MM.1S (cell line): Measurements from ENCODE around the gene TAF5L.

Experiments
- DNase-seq: peaks from one replicate; pipeline ENCODE4 v3.0.0-alpha.2; 2015
- H2AFZ ChIP-seq: fragments of 300-600 bp; sonication (generic); 2 replicates; pipeline ENCODE4 v1.6.0; 2016; ENCODE audit warnings: antibody characterized with exemption, low read length
- H3F3A ChIP-seq: fragments of 300-600 bp; sonication (generic); 2 replicates; pipeline ENCODE4 v1.6.1; 2016; ENCODE audit warnings: mild to moderate bottlenecking, antibody characterized with exemption, low read length, moderate library complexity, mixed read lengths; ENCODE audit not compliant: insufficient read depth
- H3K27ac ChIP-seq: fragments of 300-600 bp; sonication (generic); 2 replicates; pipeline ENCODE4 v1.5.1; 2016; ENCODE audit warnings: mild to moderate bottlenecking, low read length
- H3K27me3 ChIP-seq: fragments of 300-600 bp; sonication (generic); replicated peaks from 2 replicates; pipeline ENCODE4 v1.6.0; 2016; ENCODE audit warnings: low read length; ENCODE audit not compliant: insufficient read depth
- H3K36me3 ChIP-seq: fragments of 300-600 bp; sonication (generic); replicated peaks from 2 replicates; pipeline ENCODE4 v1.6.1; 2016; ENCODE audit warnings: mild to moderate bottlenecking, low read length, mixed read lengths; ENCODE audit not compliant: insufficient read depth
- H3K4me1 ChIP-seq: fragments of 300-600 bp; sonication (generic); 2 replicates; pipeline ENCODE4 v1.6.1; 2016; ENCODE audit warnings: low read length, mixed read lengths
- H3K4me2 ChIP-seq: fragments of 300-600 bp; sonication (generic); 2 replicates; pipeline ENCODE4 v1.6.0; 2016; ENCODE audit warnings: low read depth, low read length
- H3K4me3 ChIP-seq: fragments of 300-600 bp; sonication (generic); 2 replicates; pipeline ENCODE4 v1.5.1; 2016; ENCODE audit warnings: low read length, mixed read lengths
- H3K79me2 ChIP-seq: fragments of 300-600 bp; sonication (generic); 2 replicates; pipeline ENCODE4 v1.6.1; 2016; ENCODE audit warnings: mixed run types, low read length, mixed read lengths
- H3K9ac ChIP-seq: fragments of 300-600 bp; sonication (generic); 2 replicates; pipeline ENCODE4 v1.6.1; 2016; ENCODE audit warnings: low read length, mixed read lengths
- H3K9me2 ChIP-seq: fragments of 300-600 bp; sonication (generic); replicated peaks from 2 replicates; pipeline ENCODE4 v1.6.1; 2016; ENCODE audit warnings: mild to moderate bottlenecking, low read length, mixed read lengths; ENCODE audit not compliant: insufficient read depth
- H3K9me3 ChIP-seq: fragments of 300-600 bp; sonication (generic); replicated peaks from 2 replicates; pipeline ENCODE4 v1.6.1; 2016; ENCODE audit warnings: mild to moderate bottlenecking, low read length, mixed read lengths; ENCODE audit not compliant: insufficient read depth
- H4K20me1 ChIP-seq: fragments of 300-600 bp; sonication (generic); 2 replicates; pipeline ENCODE4 v1.6.1; 2016; ENCODE audit warnings: mild to moderate bottlenecking, low read length, moderate library complexity, mixed read lengths; ENCODE audit not compliant: insufficient read depth
- EZH2 ChIP-seq: fragments of 300-600 bp; sonication (generic); optimal IDR thresholded peaks from 2 replicates; pipeline ENCODE3; 2017; ENCODE audit warnings: low read depth, mild to moderate bottlenecking, antibody characterized with exemption, low read length, mixed read lengths
- EZH2phosphoT487 ChIP-seq: fragments of 300-600 bp; sonication (generic); IDR thresholded peaks from 2 replicates; pipeline ENCODE4 v1.6.1; 2018; ENCODE audit warnings: antibody characterized with exemption, low read length
- TF ChIP-seq, protein P1 (sequence below): fragments of 300-600 bp; sonication (generic); IDR thresholded peaks from 2 replicates; pipeline ENCODE4 v1.5.1; 2016; ENCODE audit warnings: antibody characterized with exemption, low read length, mixed read lengths

TAF5L gene

DNA sequence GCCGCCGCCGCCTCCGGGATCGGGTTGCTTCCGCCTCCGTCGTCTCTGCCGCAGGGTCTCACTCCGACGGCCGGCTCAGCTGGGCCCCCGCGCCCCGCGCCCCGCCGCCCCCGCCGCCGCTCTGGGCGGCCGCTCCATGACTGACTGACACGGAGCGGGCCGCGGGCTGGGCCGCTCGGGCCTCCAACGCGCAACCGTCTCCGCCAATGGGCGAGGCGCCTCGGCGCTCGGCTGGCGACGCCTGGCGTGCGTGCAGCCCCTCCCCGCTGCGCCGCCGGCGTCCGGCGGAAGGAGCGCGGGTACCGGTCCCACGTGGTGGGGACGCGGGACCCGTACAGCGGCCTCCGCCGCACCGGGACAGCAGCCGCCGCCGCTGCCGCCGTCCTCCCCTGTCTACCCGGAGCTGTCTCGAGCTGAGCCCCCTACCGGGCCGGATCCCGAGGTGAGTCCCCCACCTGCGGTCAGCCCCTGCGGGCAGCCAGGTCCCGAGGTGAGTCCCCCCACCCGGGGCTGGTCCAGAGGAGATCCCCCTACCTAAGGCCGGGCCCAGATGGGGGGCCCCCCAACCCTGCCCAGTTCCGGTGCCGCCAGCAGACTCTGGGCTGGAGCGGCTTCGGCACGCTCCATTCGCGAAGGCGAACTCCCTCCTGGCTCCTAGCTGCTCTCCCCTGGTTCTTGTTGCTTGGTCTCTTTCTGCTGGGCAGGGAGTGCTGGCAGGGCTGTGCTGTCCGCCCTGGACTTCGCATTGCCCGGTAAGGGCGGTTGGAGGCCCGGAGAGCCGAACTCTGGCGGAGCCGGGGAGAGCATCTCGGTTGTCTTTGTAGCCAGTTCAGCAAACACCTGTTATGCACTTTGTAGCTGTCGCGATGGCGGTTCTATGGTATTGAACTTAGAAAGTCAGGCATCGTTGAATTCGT lies at the start of gene TAF5L, which contains the start of gene URB2:
TSS of gene TAF5L (minus strand) at position 208 of the 917 bp plus-strand sequence. CDS start 11,640 bp downstream, outside the sequence.
TSS of gene URB2 (plus strand) at position 333 of the 917 bp plus-strand sequence. CDS start 1,387 bp downstream, outside the sequence.
- Histone ChIP-seq H3K79me2 (peaks cover 92% of the 10 kb centered on the region), H3K36me3 (no peaks in the 10 kb centered on the region; the same call in 1 of the 2 replicates), H2AFZ (peak within 1 kb of the TSS; percentile 96), H3K27me3 (no peaks in the 10 kb centered on the region), H3K9me2 (no peaks in the 10 kb centered on the region), H3K9ac (peak within 1 kb of the TSS; percentile 87), H3K4me3 (peak within 1 kb of the TSS; percentile 87), H3K27ac (peak within 1 kb of the TSS; percentile 54; the same call in 1 of the 2 replicates), H3F3A (peaks cover 17% of the 10 kb centered on the region), H4K20me1 (peaks cover 30% of the 10 kb centered on the region), H3K4me2 (peak within 1 kb of the TSS; percentile 93), H3K9me3 (no peaks in the 10 kb centered on the region), H3K4me1 (peaks cover 21% of the 10 kb centered on the region)
- TF ChIP-seq EZH2phosphoT487 (no peak), EZH2 (no peak)
- TF ChIP-seq, protein P1, sequence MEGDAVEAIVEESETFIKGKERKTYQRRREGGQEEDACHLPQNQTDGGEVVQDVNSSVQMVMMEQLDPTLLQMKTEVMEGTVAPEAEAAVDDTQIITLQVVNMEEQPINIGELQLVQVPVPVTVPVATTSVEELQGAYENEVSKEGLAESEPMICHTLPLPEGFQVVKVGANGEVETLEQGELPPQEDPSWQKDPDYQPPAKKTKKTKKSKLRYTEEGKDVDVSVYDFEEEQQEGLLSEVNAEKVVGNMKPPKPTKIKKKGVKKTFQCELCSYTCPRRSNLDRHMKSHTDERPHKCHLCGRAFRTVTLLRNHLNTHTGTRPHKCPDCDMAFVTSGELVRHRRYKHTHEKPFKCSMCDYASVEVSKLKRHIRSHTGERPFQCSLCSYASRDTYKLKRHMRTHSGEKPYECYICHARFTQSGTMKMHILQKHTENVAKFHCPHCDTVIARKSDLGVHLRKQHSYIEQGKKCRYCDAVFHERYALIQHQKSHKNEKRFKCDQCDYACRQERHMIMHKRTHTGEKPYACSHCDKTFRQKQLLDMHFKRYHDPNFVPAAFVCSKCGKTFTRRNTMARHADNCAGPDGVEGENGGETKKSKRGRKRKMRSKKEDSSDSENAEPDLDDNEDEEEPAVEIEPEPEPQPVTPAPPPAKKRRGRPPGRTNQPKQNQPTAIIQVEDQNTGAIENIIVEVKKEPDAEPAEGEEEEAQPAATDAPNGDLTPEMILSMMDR = no peak
- peak; percentile 96 for DNase-seq

- no peak for DNase-seq
- H3K36me3 ChIP-seq = no peaks in the 10 kb centered on the region
- no peaks in the 10 kb centered on the region for H3K4me1 ChIP-seq
- no peak overlapping the region for H3K27ac ChIP-seq
- TF ChIP-seq EZH2phosphoT487 = no peak
- TF ChIP-seq EZH2 = no peak
- TF ChIP-seq, protein P1 = no peak
- H3K79me2 ChIP-seq = no peaks in the 10 kb centered on the region
- no peaks in the 10 kb centered on the region for H3K9me2 ChIP-seq
- no peak overlapping the region for H3K4me3 ChIP-seq
- H3K9ac ChIP-seq = no peak overlapping the region
- no peaks in the 10 kb centered on the region for H3K27me3 ChIP-seq
- no peak overlapping the region for H2AFZ ChIP-seq
- no peaks in the 10 kb centered on the region for H3K9me3 ChIP-seq
- no peaks in the 10 kb centered on the region for H4K20me1 ChIP-seq
- H3K4me2 ChIP-seq = no peak overlapping the region
- H3F3A ChIP-seq = no peaks in the 10 kb centered on the region; the same call in 1 of the 2 replicates
These were observed 49.5 kb upstream of the TAF5L start for GRCh38 chr1:229675396-229675795.

- H4K20me1 ChIP-seq = no peaks in the 10 kb centered on the region
- no peaks in the 10 kb centered on the region; the same call in 1 of the 2 replicates for H3F3A ChIP-seq
- TF ChIP-seq, protein P1 = no peak
- TF ChIP-seq EZH2 (no peak), EZH2phosphoT487 (no peak)
- H3K36me3 ChIP-seq = no peaks in the 10 kb centered on the region
- DNase-seq = no peak
- H3K9me3 ChIP-seq = no peaks in the 10 kb centered on the region
- no peaks in the 10 kb centered on the region for H3K4me1 ChIP-seq
- H3K4me2 ChIP-seq = no peak overlapping the region
- no peak overlapping the region for H2AFZ ChIP-seq
- H3K27ac ChIP-seq = no peak overlapping the region
- no peaks in the 10 kb centered on the region for H3K27me3 ChIP-seq
- no peak overlapping the region for H3K9ac ChIP-seq
- no peak overlapping the region for H3K4me3 ChIP-seq
- H3K79me2 ChIP-seq = no peaks in the 10 kb centered on the region
- H3K9me2 ChIP-seq = no peaks in the 10 kb centered on the region
These were observed 48.1 kb upstream of the TAF5L start for GRCh38 chr1:229674042-229674441.
